Measurements from ENCODE around the gene GRB7. TPM values are rescaled to one million over a fixed set of nuclear protein-coding genes. Genes with fewer than 3 reads are reported as not detected.

Gene GRB7
- total and polyA plus RNA-seq, 9 of the 15 experiments (the other 6 are each of a cell fraction or from before 2014, with no cell fraction given) = 0.04 to 6.2 (median 2.2) TPM

GRCh38 chr17:39738983-39739884 lies 1.5 kb downstream of the GRB7 start:
- intact Hi-C loops (cut with micrococcal nuclease) (no loop called here), in situ Hi-C loops (cut with MboI) (no loop called here)
- Histone ChIP-seq H3K79me2 (ENCODE audit: control insufficient read depth, insufficient read depth, low read length) (no peaks in the 10 kb centered on the region), H3K9me1 (ENCODE audit: control insufficient read depth, insufficient read depth, low read length) (no peaks in the 10 kb centered on the region), H3K9me3 (replicated peaks; ENCODE audit: control insufficient read depth, insufficient read depth, low read depth, low read length) (no peaks in the 10 kb centered on the region), H2AFZ (ENCODE audit: low read depth, low read length) (peak overlapping the region; percentile 74), H3K4me2 (ENCODE audit: insufficient read depth, low read length) (peak overlapping the region; percentile 69), H3K4me1 (replicated peaks in 1 of 2; ENCODE audit: control insufficient read depth in 2 of 2, insufficient read depth in 2 of 2, low read length in 2 of 2) (peaks cover 20 to 49% of the 10 kb centered on the region in 2 experiments), H3K9ac (ENCODE audit: insufficient read depth in 1 of 2, low read depth in 2 of 2, low read length in 2 of 2) (peak overlapping the region in 1 of 2 experiments; percentile 81; a peak in 1 of 4 replicates), H3K4me3 (peak overlapping the region; percentile 44), H3K27ac (ENCODE audit: extremely low read depth, low read depth, low read length) (no peak overlapping the region), H4K20me1 (replicated peaks; ENCODE audit: control insufficient read depth, insufficient read depth, low read length) (no peaks in the 10 kb centered on the region), H3K27me3 (ENCODE audit: control insufficient read depth in 2 of 2, insufficient read depth in 2 of 2, low read length in 2 of 2) (no peaks in the 10 kb centered on the region), H3K36me3 (ENCODE audit: control insufficient read depth, insufficient read depth, low read length) (no peaks in the 10 kb centered on the region)
- ChIA-PET CTCF (ENCODE audit: low intra/inter-chr PET ratio) (no interaction called here), POLR2A (interaction anchor here (0.6 to 1.2 kb wide), 6 partner anchors 10 to 222 kb away, joined by 3 to 5 read pairs (median 3); partner anchors contain the start of gene MIEN1)
- FAIRE-seq (peak; percentile 15), DNase-seq (ENCODE audit: extremely low read depth in 1 of 4, low spot score in 3 of 4) (peak; percentile 33 to 73 (median 62)), ATAC-seq (peak; percentile 20; the same call in 2 of the 3 replicates)
- WGBS (ENCODE audit: insufficient coverage, low coverage, missing lambda C conversion rate) = 29% methylated on average over 24 of the region's 32 CpGs
- no TSS peak for BruUV-seq (replicated peaks)
- no peak for TF ChIP-seq FOXK1 (CRISPR knock-in tag; IDR thresholded peaks at IDR 0.05; ENCODE audit: borderline replicate concordance)
- TF ChIP-seq SRSF9 (IDR thresholded peaks at IDR 0.05; ENCODE audit: borderline replicate concordance, low read depth, low read length) = no peak
- TF ChIP-seq POLR3A (IDR thresholded peaks at IDR 0.05; ENCODE audit: borderline replicate concordance, extremely low read depth, insufficient read depth, insufficient read length) = no peak
- no peak for TF ChIP-seq ZFP1 (CRISPR knock-in tag; IDR thresholded peaks at IDR 0.05)
- TF ChIP-seq ATF2 (CRISPR knock-in tag; IDR thresholded peaks at IDR 0.05) = no peak
- no peak for TF ChIP-seq RBM17 (IDR thresholded peaks at IDR 0.05; ENCODE audit: borderline replicate concordance, low read depth, low read length)
- no peak for TF ChIP-seq NFIX (CRISPR knock-in tag; IDR thresholded peaks at IDR 0.05; ENCODE audit: low read depth)
- no peak for TF ChIP-seq MEF2D (tag; conservative IDR thresholded peaks at IDR 0.05; ENCODE audit: low read depth)
- no peak for TF ChIP-seq RAD51 (IDR thresholded peaks at IDR 0.05; ENCODE audit: borderline replicate concordance, low read depth)
- TF ChIP-seq ZBTB33 (CRISPR knock-in tag; IDR thresholded peaks at IDR 0.05) = peak; percentile 61; the same call in 1 of the 2 replicates
- TF ChIP-seq PCBP2 (IDR thresholded peaks at IDR 0.05; ENCODE audit: low read depth, low read length, poor library complexity, severe bottlenecking) = no peak
- no peak for TF ChIP-seq NR0B1 (IDR thresholded peaks at IDR 0.05; ENCODE audit: partially characterized antibody)
- no peak for TF ChIP-seq BCL6 (CRISPR knock-in tag; IDR thresholded peaks at IDR 0.05)
- no peak for TF ChIP-seq GABPB2 (CRISPR knock-in tag; conservative IDR thresholded peaks at IDR 0.05)

Measured in K562 (cell line).